GM12878 (cell line): ENCODE results near the gene SALL4.

ENCODE experiments used
- CTCF ChIP-seq, 3 experiments: IDR thresholded peaks in 2 of 3; conservative IDR thresholded peaks in 1 of 3; 2 replicates each; pipeline ENCODE4 v1.5.1; 2011; ENCODE audit warnings: low read depth in 3 of 3, low read length in 3 of 3, mild to moderate bottlenecking in 3 of 3, control low read depth in 2 of 3, moderate library complexity in 2 of 3, inconsistent platforms in 1 of 3, mixed read lengths in 1 of 3; ENCODE audit not compliant: control insufficient read depth in 2 of 3, insufficient read depth in 1 of 3; ENCODE audit errors: extremely low read depth in 1 of 3
- HDAC2 ChIP-seq: fragments of 200-600 bp; sonication (generic); IDR thresholded peaks from 2 replicates; pipeline ENCODE4 v1.6.1; 2017
- POLR2A ChIP-seq: IDR thresholded peaks from 2 replicates; pipeline ENCODE4 v1.6.1; 2011; ENCODE audit warnings: low read depth, mild to moderate bottlenecking, low read length
- ZBTB11 ChIP-seq: fragments of 450-650 bp; formaldehyde crosslinking; IDR thresholded peaks from 2 replicates; pipeline ENCODE4 v1.5.0; 2022; ENCODE audit warnings: mild to moderate bottlenecking, missing genetic modification characterization
- ZNF217 ChIP-seq: fragments of 450-650 bp; IDR thresholded peaks from 2 replicates; pipeline ENCODE4 v1.6.1; 2017; ENCODE audit warnings: antibody characterized with exemption, mild to moderate bottlenecking

GRCh38 chr20:51802170-51802751 is at the start of gene SALL4:
- TF ChIP-seq HDAC2: no peak
- TF ChIP-seq CTCF (IDR thresholded peaks at IDR 0.05 in 2 of 3, conservative IDR thresholded peaks at IDR 0.05 in 1 of 3; ENCODE audit: control insufficient read depth in 2 of 3, extremely low read depth in 1 of 3, insufficient read depth in 1 of 3, low read depth in 3 of 3, low read length in 3 of 3): no peak
- no peak for TF ChIP-seq ZBTB11 (CRISPR knock-in tag)
- TF ChIP-seq ZNF217: no peak
- TF ChIP-seq POLR2A: no peak
